Head of caudate nucleus (tissue), 42 donors: ENCODE data around the gene RBM7.

Experiments
- DNase-seq, 42 donors: peaks; one replicate each; pipeline versions ENCODE4 v3.0.0 to v3.0.0-alpha.2; 2020 to 2021; ENCODE audit warnings: mixed read lengths in 7 of 42
- intact Hi-C: fragments of 100-400 bp; cut with DNase I; formaldehyde crosslinking; loops from one replicate; pipeline ENCODE4 v1.15.0; 2022

The RBM7 gene

GRCh38 chr11:114400216-114400914, at the start of gene RBM7, which contains the start of gene C11orf71:
TSS of gene RBM7 (plus strand) at chr11:114400666. CDS start at chr11:114400672, 6 bp downstream.
TSS of gene C11orf71 (minus strand) at chr11:114400511. CDS start at chr11:114400331, 180 bp downstream.
- intact Hi-C loops: loop anchor here (5.0 kb wide), 1 partner anchor 37 kb away; the partner anchor contains the start of gene REXO2
- DNase-seq: peak; percentile 91 to 99 (median 96)

DNA sequence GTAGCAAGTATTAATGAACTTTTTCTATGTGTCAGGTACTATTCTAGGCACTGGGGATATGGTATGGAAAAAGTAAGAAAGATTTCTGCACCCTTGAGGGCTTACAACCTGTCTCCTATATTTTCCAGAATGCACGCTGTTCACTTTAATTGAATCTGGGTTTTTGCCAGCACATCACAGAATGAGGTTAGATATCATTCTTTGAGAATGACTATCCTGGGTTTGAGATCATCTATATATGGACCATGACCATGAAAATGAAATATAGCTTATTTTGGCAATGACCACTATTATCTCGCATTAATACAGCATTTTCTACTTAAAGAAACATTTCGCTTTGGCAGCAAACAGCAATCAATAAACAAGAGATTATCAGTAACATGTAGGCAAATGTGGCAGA, 47.0 kb upstream of the RBM7 start:
- intact Hi-C loops: no loop called here
- no peak for DNase-seq

- DNase-seq: no peak
- intact Hi-C loops: no loop called here
Observed at GRCh38 chr11:114354076-114354475, 46.4 kb upstream of the RBM7 start.

- intact Hi-C loops: no loop called here
- DNase-seq: no peak
Observed at GRCh38 chr11:114358716-114359115, 41.8 kb upstream of the RBM7 start.

GRCh38 chr11:114359342-114359741, 41.1 kb upstream of the RBM7 start:
- no peak for DNase-seq
- intact Hi-C loops: no loop called here

DNA sequence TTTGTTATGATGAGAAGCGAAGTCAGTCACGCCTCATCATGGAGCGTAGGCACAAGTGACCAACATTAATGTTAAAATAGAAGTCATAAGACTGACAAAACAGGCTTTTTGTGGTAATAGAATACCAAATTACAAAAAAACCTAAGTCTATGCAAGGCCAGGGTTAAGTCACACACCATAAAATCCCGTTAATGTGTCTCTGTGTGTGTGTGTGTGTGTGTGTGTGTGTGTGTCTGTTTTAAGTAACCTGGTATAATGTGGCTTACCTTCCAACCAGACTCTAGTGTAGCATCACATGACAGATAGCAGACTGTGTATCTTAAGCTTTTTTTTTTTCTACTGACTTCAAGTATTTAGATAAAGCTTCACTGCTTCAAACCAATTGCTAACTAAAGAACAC, 38.1 kb upstream of the RBM7 start:
- intact Hi-C loops: no loop called here
- DNase-seq: no peak

GRCh38 chr11:114362958-114363357, 37.5 kb upstream of the RBM7 start:
- intact Hi-C loops: no loop called here
- no peak for DNase-seq

DNA sequence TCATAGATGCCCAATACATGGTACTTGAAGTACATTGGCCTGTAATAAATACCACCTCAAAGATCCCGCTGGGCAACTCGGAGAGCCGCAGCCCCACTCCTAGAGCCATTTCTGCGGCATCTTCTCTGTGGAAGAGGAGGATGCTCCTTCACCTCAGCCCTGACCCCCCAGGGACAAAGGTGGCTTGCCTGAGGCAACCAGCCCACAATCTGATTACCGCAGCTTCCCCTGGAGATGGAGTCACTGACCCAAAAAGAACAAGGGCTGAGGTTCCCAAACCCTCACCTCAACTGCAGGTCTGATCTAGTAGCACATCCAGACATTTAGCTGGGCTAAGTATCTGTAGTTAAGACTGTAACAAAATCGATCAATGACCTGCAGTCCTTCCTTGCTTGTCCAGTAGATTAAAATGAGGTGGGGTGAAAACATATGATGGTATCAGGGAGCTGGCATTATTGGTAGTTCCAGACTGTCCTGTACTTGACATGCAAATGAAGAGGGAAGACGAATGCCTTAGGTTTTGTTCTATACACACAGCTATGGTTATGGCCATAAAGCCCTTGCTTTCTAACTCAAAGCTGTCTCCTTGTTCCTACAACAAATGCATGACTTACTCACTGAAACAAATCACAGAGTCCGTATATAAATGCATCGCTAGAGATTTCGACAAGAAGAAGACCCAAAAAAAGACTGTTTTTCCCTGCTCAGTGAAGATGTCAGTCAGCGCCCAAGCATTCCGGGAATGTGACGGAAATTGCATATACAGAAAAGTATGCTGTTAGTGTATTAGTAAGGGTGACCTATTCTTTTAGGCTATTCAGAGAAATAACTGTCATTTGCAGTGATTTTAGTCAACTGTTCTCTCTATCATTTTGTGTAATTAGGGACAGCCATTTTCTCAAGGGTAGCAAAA, 33.9 kb upstream of the RBM7 start:
- intact Hi-C loops: no loop called here
- DNase-seq: no peak

DNA sequence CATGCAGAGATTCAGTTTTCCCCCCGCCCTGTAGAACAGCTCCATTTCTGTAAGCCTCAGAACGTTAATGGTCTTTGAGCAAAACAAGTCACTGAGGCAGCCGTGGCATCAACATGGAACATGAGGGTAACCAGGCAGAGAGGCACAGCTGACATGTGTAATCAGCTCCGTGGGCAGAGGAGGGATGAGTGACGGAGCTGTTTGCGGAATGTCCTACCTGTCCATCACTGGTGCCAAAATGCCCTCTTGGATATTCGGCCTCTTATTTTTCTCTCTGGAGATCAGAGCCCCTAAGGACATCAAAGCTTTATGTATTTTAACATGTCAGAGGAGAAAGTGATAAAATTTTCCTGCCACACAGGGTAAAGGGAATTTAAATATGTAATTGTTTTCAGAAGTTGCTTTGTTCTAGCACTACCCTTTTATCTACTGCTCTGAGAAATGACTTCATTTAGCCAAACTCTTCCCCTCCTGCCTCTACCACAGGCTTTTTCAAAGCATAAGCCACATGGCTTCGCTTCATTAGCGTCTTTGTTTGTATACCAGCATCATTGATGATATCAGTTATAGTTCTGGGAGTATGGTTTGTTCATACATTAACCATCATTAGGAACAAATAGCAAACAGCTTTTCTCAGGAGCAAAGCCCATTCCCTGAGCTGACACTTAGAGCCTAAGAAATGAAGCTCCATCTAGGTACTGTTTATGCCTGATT, 33.1 kb upstream of the RBM7 start:
- intact Hi-C loops: no loop called here
- DNase-seq: no peak

- intact Hi-C loops: no loop called here
- no peak for DNase-seq
Observed at GRCh38 chr11:114368918-114369680, 31.4 kb upstream of the RBM7 start.

GRCh38 chr11:114375052-114375451, 25.4 kb upstream of the RBM7 start:
- intact Hi-C loops: no loop called here
- no peak for DNase-seq

GRCh38 chr11:114377612-114378267, 22.7 kb upstream of the RBM7 start:
- intact Hi-C loops: no loop called here
- no peak for DNase-seq

DNA sequence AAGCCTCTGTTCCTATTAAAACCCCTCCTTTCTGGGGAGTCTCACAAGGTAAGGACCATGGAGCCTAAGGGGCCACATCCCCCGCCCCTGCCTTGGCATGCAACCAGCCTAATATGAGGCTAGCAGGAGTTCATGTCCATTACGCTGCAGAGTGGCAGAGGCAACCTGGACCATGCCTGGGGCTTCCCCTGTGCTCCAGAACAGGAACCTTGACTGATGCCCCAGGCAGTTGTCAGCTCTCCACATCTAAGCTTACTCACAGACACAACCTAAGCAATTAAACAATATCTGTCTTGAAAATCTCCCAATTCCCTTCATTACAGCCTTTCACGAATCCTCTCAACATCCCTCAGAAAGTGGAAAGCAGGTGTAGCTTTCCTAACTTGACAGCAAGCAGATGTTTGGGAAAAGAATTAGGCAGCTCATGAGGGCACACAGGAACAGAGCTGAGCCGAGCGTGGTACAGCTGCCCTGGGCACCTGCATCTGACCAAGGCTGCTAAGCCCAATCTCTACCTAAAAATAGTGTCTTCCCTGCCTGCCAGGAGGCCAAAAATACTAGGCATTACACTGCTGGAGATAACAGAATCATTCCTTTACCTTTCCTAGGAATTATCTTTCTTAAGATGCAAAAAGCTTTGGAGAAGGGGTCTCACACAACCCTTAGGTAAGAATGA, 20.9 kb upstream of the RBM7 start:
- intact Hi-C loops: no loop called here
- no peak for DNase-seq

- intact Hi-C loops: no loop called here
- DNase-seq: no peak
Observed at GRCh38 chr11:114382509-114382908, 18.0 kb upstream of the RBM7 start.

DNA sequence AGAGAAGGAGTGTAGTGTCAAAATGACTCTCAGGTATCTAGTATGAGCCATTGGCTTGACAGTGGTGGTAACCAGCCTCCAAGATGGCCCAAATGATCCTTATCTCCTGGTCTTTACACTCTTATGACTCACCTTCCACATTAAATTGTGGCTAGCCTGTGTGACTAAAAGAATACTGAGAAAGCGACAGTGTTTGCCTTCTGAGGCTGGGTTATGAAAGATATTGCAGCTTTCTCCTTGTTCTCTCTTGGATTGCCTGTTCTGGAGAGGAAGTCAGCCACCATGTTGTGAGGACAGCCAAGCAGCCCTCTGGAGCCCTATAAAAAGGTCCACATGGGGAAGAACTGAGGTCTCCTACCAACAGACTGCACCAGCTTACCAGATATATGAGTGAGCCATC, 16.0 kb upstream of the RBM7 start:
- intact Hi-C loops: no loop called here
- DNase-seq: no peak

DNA sequence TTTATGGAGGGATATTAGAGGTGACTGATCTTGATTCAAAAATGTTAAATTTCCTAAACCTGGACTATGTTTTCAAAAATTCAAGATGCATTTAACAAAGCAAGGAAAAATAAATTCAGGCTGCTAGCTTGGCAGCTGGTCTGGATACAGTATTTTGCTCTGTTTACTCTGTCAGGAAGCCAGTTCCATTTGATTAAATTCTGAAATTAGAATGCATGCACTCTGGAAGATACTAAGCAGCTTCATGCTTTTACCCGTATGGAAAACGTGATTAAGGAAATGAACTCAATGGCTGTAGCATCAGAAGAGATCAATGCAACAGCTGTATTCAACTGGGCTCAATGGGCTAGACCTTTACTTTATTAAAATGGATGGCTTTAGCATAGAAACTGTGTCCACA, 14.3 kb upstream of the RBM7 start:
- intact Hi-C loops: no loop called here
- DNase-seq: no peak

DNA sequence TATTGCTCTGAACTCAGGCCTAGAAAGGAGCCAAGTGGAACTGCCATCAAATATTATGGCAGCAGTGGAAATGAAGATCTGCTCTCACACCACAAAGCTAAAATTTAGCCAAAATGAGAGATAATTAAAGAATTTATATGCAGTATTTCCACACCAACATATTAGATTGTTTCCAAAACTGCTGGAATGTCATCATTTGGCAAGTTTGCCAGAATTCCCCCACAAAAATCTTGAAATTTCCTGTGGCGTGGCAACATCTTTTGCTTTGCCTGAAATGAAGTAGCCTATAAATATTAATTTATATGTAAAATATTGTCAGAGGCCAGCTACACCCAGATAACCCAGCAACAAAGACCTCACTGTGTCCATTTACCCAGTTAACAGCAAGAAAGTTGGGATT, 13.9 kb upstream of the RBM7 start:
- intact Hi-C loops: no loop called here

More for the DNA sequence above, 13.9 kb upstream of the RBM7 start:
- no peak for DNase-seq
